GM06990 (cell line): ENCODE measurements around the gene CASQ2.

Experiments
- DNase-seq: peaks from one replicate; pipeline ENCODE4 v3.0.0-alpha.2; 2011; ENCODE audit not compliant: insufficient read length; ENCODE audit errors: extremely low read depth
- H3K27me3 ChIP-seq: replicated peaks from 2 replicates; pipeline ENCODE4 v1.6.0; 2011; ENCODE audit warnings: low read length; ENCODE audit not compliant: control insufficient read depth, insufficient read depth
- H3K36me3 ChIP-seq: 2 replicates; pipeline ENCODE4 v1.5.1; 2011; ENCODE audit warnings: low read length; ENCODE audit not compliant: control insufficient read depth, insufficient read depth
- H3K4me3 ChIP-seq: replicated peaks from 2 replicates; pipeline ENCODE4 v1.5.1; 2011; ENCODE audit warnings: low read depth, mild to moderate bottlenecking, control low read depth, low read length
- TF ChIP-seq, protein P1 (sequence below): IDR thresholded peaks from 2 replicates; pipeline ENCODE4 v1.5.1; 2011; ENCODE audit warnings: low read length, control low read depth, mild to moderate bottlenecking, inconsistent platforms; ENCODE audit not compliant: insufficient read depth, poor library complexity, severe bottlenecking

Gene CASQ2

GRCh38 chr1:115679141-115679611, 89.3 kb downstream of the CASQ2 start:
- H3K4me3 ChIP-seq: no peak overlapping the region
- TF ChIP-seq, protein P1, sequence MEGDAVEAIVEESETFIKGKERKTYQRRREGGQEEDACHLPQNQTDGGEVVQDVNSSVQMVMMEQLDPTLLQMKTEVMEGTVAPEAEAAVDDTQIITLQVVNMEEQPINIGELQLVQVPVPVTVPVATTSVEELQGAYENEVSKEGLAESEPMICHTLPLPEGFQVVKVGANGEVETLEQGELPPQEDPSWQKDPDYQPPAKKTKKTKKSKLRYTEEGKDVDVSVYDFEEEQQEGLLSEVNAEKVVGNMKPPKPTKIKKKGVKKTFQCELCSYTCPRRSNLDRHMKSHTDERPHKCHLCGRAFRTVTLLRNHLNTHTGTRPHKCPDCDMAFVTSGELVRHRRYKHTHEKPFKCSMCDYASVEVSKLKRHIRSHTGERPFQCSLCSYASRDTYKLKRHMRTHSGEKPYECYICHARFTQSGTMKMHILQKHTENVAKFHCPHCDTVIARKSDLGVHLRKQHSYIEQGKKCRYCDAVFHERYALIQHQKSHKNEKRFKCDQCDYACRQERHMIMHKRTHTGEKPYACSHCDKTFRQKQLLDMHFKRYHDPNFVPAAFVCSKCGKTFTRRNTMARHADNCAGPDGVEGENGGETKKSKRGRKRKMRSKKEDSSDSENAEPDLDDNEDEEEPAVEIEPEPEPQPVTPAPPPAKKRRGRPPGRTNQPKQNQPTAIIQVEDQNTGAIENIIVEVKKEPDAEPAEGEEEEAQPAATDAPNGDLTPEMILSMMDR: no peak
- no peaks in the 10 kb centered on the region for H3K27me3 ChIP-seq
- no peaks in the 10 kb centered on the region for H3K36me3 ChIP-seq
- DNase-seq: no peak

DNA sequence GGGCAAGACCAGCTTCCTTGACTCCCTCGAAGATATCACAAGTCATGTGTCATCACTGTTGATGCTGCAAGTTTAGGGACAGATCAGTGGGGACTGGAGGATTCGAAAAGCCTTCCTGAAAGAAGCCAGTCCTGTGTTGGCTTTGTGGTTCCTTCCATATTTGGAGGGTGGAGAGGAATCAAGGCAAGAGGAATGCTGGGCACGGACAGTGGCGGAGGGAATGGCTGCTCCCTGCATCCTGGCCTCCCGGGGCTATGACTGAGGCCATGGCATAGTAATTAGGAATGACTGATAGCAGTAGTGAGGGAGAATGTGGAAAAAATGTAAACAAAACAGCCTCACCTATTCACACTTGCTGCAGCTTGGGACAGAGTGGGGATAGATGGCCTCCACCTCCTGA, 90.4 kb downstream of the CASQ2 start:
- TF ChIP-seq, protein P1: no peak
- no peak overlapping the region for H3K4me3 ChIP-seq
- no peaks in the 10 kb centered on the region for H3K27me3 ChIP-seq
- H3K36me3 ChIP-seq: no peaks in the 10 kb centered on the region
- DNase-seq: no peak

DNA sequence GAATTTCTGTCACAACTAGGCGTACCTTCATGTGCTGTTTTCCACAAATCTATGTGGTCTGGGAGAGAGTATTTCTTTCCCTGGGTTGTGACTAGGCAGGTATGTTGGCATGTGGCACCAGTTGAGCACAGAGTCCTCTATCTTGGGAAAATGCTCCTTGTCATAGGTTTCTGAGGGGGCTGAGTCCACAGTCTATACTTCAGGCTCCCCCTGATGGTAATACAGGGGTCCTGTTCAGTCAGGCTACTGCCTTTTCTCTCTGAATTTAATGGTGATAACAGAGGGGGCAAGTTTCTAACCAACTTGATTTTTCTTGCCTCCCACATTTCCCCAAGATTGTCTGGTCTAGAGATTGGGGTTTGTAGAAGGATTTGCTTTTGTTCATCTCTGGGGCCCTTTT, 90.9 kb downstream of the CASQ2 start:
- H3K27me3 ChIP-seq: no peaks in the 10 kb centered on the region
- H3K36me3 ChIP-seq: no peaks in the 10 kb centered on the region
- TF ChIP-seq, protein P1: peak; percentile 30
- no peak overlapping the region for H3K4me3 ChIP-seq
- no peak for DNase-seq

- no peaks in the 10 kb centered on the region for H3K36me3 ChIP-seq
- no peaks in the 10 kb centered on the region for H3K27me3 ChIP-seq
- TF ChIP-seq, protein P1: no peak
- DNase-seq: no peak
- H3K4me3 ChIP-seq: no peak overlapping the region
Measured at GRCh38 chr1:115677182-115677555, 91.3 kb downstream of the CASQ2 start.

DNA sequence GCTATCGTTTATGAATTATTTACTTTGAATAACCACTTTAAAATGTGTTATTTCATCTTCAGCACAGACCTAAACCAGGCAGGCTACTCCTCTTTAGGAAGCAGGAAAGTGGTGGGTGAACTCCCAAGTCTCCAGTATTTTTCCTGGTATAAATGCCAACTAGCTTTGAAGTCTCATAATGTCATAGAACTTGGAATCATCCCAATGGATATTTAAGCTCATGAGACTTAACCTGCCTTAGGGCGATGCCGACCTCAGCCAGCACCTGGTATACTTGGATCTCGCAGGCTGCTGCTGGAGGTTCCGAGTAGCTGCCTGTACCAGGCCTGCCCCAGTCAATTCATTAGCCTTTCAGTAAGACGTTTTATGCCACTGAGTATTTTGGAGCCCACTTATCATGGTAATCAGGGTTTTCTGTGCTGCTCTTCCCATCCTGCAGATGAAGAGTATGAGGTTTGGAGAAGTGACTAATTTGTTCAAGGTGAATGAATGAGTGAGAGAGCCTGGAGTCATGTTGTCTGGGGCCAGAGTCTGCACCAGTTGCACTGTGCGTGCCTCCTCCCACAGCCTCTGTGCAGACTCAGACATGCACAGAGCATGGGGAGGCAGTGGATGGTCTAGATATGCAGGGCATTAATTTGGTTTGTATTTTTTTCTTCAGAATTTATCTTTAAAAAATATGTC, 91.9 kb downstream of the CASQ2 start:
- Histone ChIP-seq H3K4me3 (no peak overlapping the region), H3K36me3 (no peaks in the 10 kb centered on the region; the same call in 1 of the 2 replicates), H3K27me3 (no peaks in the 10 kb centered on the region)
- DNase-seq: no peak
- TF ChIP-seq, protein P1: no peak
